Measurements from ENCODE around the gene IQSEC2.

DNA sequence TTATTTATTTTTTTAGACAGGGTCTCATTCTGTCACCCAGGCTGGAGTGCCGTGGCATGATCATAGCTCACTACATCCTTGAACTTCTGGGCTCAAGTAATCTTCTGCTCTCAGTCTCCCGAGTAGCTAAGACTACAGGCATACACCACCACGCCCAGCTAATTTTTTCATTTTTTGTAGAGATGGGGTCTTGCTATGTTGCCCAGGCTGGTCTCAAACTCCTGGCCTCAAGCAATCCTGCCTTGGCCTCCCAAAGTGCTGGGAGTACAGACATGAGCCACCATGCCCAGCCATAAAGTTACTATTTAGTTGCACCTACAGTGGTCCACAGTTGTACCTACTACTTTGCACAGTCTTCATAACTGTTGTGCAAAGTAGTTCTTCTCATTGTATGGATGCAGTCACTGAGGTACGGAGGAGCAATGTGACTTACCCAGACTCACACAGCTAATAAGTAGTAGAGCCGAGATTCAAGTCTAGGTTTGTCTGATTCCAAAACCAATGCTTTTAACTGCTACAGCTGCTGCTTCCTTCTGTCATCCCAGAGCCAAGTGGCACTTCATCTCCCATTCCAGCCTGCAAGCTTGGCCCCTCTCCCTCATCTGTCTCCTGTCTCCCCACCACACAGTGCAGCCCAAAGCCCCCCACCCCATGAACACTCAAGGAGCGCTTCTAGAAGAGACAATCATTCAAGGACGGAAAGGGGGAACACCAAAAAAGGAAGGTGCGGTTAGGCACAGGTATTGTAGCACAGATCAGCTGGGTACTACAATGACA, 24.0 kb upstream of the IQSEC2 start:
- TF ChIP-seq, protein P1, sequence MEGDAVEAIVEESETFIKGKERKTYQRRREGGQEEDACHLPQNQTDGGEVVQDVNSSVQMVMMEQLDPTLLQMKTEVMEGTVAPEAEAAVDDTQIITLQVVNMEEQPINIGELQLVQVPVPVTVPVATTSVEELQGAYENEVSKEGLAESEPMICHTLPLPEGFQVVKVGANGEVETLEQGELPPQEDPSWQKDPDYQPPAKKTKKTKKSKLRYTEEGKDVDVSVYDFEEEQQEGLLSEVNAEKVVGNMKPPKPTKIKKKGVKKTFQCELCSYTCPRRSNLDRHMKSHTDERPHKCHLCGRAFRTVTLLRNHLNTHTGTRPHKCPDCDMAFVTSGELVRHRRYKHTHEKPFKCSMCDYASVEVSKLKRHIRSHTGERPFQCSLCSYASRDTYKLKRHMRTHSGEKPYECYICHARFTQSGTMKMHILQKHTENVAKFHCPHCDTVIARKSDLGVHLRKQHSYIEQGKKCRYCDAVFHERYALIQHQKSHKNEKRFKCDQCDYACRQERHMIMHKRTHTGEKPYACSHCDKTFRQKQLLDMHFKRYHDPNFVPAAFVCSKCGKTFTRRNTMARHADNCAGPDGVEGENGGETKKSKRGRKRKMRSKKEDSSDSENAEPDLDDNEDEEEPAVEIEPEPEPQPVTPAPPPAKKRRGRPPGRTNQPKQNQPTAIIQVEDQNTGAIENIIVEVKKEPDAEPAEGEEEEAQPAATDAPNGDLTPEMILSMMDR (IDR thresholded peaks at IDR 0.05; ENCODE audit: poor library complexity) = no peak
- TF ChIP-seq EZH2 (IDR thresholded peaks at IDR 0.05; ENCODE audit: borderline replicate concordance) (no peak), EZH2phosphoT487 (IDR thresholded peaks at IDR 0.05; ENCODE audit: low read depth, severe bottlenecking, unreplicated experiment) (no peak)

Data from hepatocyte (in vitro differentiated cells).